T-helper 17 cell (primary cell): ENCODE results near the gene SECTM1. TPM values are rescaled to one million over a fixed set of nuclear protein-coding genes. Genes with fewer than 3 reads are reported as not detected.

Experiments used
- ATAC-seq: fragments of 150-1000 bp; cut with Tn5 transposase; 2 replicates; pipeline ENCODE4 v1.10.0; 2021; ENCODE audit warnings: mild to moderate bottlenecking, moderate library complexity
- DNase-seq, 3 donors: peaks; one replicate each; pipeline versions ENCODE4 v3.0.0 to v3.0.0-alpha.2; 2020 to 2021
- H3K9me3 ChIP-seq: one replicate; pipeline ENCODE4 v1.7.0; 2013; ENCODE audit warnings: low read length, mild to moderate bottlenecking; ENCODE audit not compliant: control insufficient read depth, poor library complexity, severe bottlenecking
- H3K27ac Mint-ChIP-seq: one replicate; pipeline ENCODE4 v1.8.0; 2022; ENCODE audit warnings: mild to moderate bottlenecking, moderate library complexity, mixed read lengths
- H3K27me3 Mint-ChIP-seq: one replicate; pipeline ENCODE4 v1.8.0; 2022; ENCODE audit warnings: mixed read lengths
- H3K36me3 Mint-ChIP-seq: one replicate; pipeline ENCODE4 v1.8.0; 2022; ENCODE audit warnings: low read depth, mixed read lengths
- H3K4me1 Mint-ChIP-seq: one replicate; pipeline ENCODE4 v1.8.0; 2022; ENCODE audit warnings: mild to moderate bottlenecking, mixed read lengths
- H3K4me3 Mint-ChIP-seq: one replicate; pipeline ENCODE4 v1.8.0; 2022; ENCODE audit warnings: mild to moderate bottlenecking, moderate library complexity, mixed read lengths
- total RNA-seq, 4 donors: library from RNA in 2 of 4; stranded (reverse) in 2 of 4; gene quantifications; one replicate each; pipeline ENCODE4 v1.2.3 and lab custom pipeline; 2022 to 2026

Gene SECTM1
- total RNA-seq, 2 donors from 2014 or later, result 4.4 to 6.0 TPM

GRCh38 chr17:82332669-82333278 lies 792 bp downstream of the SECTM1 start:
- no peaks in the 10 kb centered on the region for H3K9me3 ChIP-seq
- Mint-ChIP-seq H3K27me3 (no peaks in the 10 kb centered on the region), H3K4me3 (peak overlapping the region; percentile 88), H3K4me1 (peaks cover 15% of the 10 kb centered on the region), H3K36me3 (peaks cover 2% of the 10 kb centered on the region), H3K27ac (no peak overlapping the region)
- DNase-seq (no peak), ATAC-seq (peak; percentile 62)

- no peak for ATAC-seq
- H3K27ac Mint-ChIP-seq, result no peak overlapping the region
- peak overlapping the region; percentile 21 for H3K4me3 Mint-ChIP-seq
Observed at GRCh38 chr17:82331345-82331939, 2.1 kb downstream of the SECTM1 start.

GRCh38 chr17:82330322-82331239 lies 3.0 kb downstream of the SECTM1 start:
- Mint-ChIP-seq H3K27me3 (no peaks in the 10 kb centered on the region), H3K27ac (no peak overlapping the region), H3K4me1 (peaks cover 14% of the 10 kb centered on the region), H3K4me3 (no peak overlapping the region), H3K36me3 (peaks cover 2% of the 10 kb centered on the region)
- DNase-seq (no peak), ATAC-seq (no peak)
- no peaks in the 10 kb centered on the region for H3K9me3 ChIP-seq

More at GRCh38 chr17:82331345-82331939, 2.1 kb downstream of the SECTM1 start:
- peaks cover 15% of the 10 kb centered on the region for H3K4me1 Mint-ChIP-seq
- H3K9me3 ChIP-seq, result no peaks in the 10 kb centered on the region
- peaks cover 2% of the 10 kb centered on the region for H3K36me3 Mint-ChIP-seq
- no peaks in the 10 kb centered on the region for H3K27me3 Mint-ChIP-seq
- DNase-seq, result no peak

GRCh38 chr17:82329683-82330321 lies 3.8 kb downstream of the SECTM1 start:
- H3K9me3 ChIP-seq, result no peaks in the 10 kb centered on the region
- peaks cover 9% of the 10 kb centered on the region for H3K4me1 Mint-ChIP-seq
- H3K27me3 Mint-ChIP-seq, result no peaks in the 10 kb centered on the region
- no peak overlapping the region for H3K4me3 Mint-ChIP-seq
- no peak for ATAC-seq
- no peak for DNase-seq
- no peak overlapping the region for H3K27ac Mint-ChIP-seq
- no peaks in the 10 kb centered on the region for H3K36me3 Mint-ChIP-seq

GRCh38 chr17:82328994-82329507 lies 4.5 kb downstream of the SECTM1 start:
- no peaks in the 10 kb centered on the region for H3K9me3 ChIP-seq
- H3K36me3 Mint-ChIP-seq, result no peaks in the 10 kb centered on the region
- H3K4me1 Mint-ChIP-seq, result peaks cover 12% of the 10 kb centered on the region
- no peak overlapping the region for H3K27ac Mint-ChIP-seq
- DNase-seq (no peak), ATAC-seq (no peak)
- no peaks in the 10 kb centered on the region for H3K27me3 Mint-ChIP-seq
- no peak overlapping the region for H3K4me3 Mint-ChIP-seq

DNA sequence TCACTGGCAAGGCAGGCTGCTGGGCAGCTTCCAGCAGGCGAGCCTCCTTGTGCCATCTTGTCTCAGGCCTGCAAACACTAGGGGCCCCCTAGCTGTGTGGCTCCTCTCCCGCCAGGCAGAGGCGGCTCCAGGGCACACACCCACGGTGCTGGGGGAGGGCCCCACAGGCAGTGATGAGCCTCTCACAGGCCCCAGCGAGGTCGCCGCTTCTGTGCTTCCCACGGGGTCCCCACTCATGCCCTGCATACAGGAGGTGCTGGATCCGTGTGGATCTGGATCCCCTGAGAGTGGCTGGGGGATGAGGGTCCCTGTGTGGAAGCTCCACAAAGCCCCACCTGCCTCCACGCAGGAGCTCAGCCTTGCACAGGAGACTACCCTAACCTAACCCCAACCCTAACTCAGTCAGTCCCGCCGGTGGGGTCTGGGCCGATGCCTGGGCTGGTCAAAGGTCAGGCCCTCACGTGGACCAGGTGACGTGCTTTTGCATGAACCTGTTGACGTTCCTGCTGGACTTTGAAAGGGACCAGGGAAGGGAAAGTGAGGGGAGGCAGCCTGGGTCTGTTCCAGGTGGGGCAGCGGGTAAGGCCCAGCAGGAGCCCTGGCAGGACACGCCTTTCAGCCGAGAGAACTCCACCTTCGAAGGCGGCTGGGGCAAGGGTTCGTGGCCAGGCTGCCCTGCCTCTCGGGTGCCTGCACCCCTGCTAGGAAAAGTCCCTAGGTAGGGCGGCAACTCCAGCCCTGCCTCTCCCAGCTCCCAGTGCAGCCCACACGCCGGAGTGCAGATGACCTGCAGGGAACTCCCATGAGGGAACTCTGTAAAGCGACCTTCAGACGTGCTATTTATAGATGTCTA lies 5.2 kb downstream of the SECTM1 start:
- H3K27ac Mint-ChIP-seq, result no peak overlapping the region
- no peak overlapping the region for H3K4me3 Mint-ChIP-seq
- DNase-seq (no peak), ATAC-seq (no peak)
- H3K27me3 Mint-ChIP-seq, result no peaks in the 10 kb centered on the region
- H3K9me3 ChIP-seq, result no peaks in the 10 kb centered on the region
- H3K36me3 Mint-ChIP-seq, result no peaks in the 10 kb centered on the region
- H3K4me1 Mint-ChIP-seq, result peaks cover 16% of the 10 kb centered on the region

GRCh38 chr17:82327757-82328140 lies 5.8 kb downstream of the SECTM1 start:
- Mint-ChIP-seq H3K4me3 (no peak overlapping the region), H3K36me3 (no peaks in the 10 kb centered on the region), H3K27me3 (no peaks in the 10 kb centered on the region), H3K27ac (no peak overlapping the region), H3K4me1 (peaks cover 13% of the 10 kb centered on the region)
- no peaks in the 10 kb centered on the region for H3K9me3 ChIP-seq
- no peak for DNase-seq
- no peak for ATAC-seq

DNA sequence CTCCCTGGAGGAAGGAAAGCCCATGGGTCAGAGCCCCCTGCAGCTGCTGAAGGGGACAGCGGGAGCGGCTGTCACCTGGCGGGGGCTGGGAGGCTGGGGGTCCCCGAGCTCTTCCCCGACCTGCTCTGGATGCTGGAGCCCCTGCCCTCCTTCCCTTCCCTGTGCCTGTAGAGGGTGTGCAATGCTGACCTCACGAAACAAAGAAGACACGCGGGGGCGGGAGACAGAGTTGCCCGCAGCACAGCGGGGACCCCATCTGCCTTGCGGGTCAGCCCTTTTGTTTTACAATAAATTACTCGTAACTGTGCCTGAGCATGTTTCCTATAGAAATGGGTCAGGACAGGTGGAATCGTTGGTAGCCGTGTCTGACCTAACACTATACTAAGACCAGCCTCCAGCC lies 6.3 kb downstream of the SECTM1 start:
- H3K27ac Mint-ChIP-seq, result no peak overlapping the region
- no peak for ATAC-seq
- no peak for DNase-seq

DNA sequence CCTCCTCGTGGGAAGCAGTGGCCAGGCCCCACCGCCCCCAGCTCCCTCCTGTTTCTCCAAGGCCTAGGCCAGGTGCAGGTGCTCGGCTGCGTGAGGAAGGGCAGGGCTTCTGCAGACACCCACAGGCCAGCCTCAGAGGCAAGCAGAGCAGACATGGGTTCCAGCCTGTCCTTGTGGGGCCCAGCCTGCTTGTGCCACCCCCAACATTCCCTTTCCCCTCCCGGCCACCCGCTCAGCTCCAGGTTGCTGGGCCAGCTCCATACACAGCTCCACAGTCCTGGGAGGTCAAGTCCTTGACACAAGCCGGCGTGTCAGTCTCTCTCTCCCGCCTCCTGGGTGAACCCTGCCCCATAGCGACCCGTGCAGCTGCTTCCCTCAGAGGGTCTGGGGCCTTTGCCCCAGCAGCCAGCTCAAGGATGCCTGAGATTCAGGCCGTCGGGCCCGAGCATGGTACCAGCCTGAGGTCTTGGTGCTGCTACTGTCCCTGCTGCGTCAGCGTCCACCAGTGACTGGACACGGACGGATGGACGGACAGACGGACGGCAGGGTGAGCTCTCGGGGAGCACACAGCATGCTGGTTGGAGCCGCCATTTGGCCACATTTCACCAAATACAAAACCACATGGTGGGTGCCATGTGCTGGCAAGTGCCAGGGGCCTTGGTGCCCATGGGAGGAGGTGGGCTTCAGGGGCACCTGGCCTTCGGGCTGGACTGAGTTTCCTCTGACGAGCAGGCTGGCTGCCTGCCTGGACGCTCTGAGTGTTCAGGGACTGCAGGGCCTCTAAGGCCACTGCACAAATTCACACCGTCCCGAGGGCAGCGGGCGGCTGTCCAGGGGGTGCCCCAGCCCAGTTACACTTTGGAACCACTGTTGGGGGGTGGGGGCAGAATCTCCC lies 8.0 kb downstream of the SECTM1 start:
- no peak overlapping the region for H3K27ac Mint-ChIP-seq
- H3K9me3 ChIP-seq, result no peaks in the 10 kb centered on the region
- peaks cover 12% of the 10 kb centered on the region for H3K4me1 Mint-ChIP-seq
- no peak for DNase-seq
- H3K36me3 Mint-ChIP-seq, result no peaks in the 10 kb centered on the region
- ATAC-seq, result no peak
- H3K4me3 Mint-ChIP-seq, result no peak overlapping the region
- H3K27me3 Mint-ChIP-seq, result no peaks in the 10 kb centered on the region

More for the DNA sequence above, 6.3 kb downstream of the SECTM1 start:
- Mint-ChIP-seq H3K4me3 (no peak overlapping the region), H3K36me3 (no peaks in the 10 kb centered on the region), H3K4me1 (peaks cover 9% of the 10 kb centered on the region), H3K27me3 (no peaks in the 10 kb centered on the region)
- H3K9me3 ChIP-seq, result no peaks in the 10 kb centered on the region

DNA sequence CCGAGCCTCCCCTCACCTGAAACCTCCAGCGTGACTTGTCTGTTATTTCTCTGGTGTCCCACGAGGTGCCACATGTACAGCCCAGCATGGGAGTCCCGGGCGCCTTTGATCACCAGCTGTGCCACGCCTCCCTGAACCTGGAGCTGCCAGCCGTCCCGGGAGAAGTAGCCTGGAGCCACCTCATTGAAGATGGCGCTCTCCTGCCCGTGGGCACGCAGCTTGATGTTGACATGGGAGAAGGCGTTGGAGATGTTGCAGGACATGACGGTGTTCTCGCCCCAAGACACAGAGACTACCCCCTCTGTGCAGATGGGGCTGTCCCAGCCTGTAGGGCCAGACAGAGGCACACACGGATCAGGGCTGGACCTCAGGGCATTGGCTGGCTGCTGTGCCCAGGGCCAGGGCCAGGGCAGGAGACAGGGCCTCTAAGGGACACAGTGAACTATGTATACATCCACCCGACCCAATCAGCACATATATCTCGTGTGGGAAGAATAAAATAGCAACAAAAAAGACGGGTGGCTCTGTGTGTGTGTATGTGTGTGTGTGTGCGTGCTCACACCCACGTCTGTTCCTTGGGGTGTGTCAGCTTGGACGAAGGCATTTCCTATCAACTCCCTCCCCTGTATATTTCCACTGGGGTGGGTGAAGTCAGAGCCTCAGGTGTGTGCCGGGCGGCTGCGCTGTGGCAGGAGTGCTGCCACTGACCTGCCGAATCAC lies 8.8 kb downstream of the SECTM1 start:
- Mint-ChIP-seq H3K4me3 (no peak overlapping the region), H3K27ac (peak overlapping the region; percentile 29)

GRCh38 chr17:82323514-82324234 lies 9.9 kb downstream of the SECTM1 start:
- DNase-seq, result no peak
- no peak for ATAC-seq
- Mint-ChIP-seq H3K27ac (peak overlapping the region; percentile 14), H3K27me3 (no peaks in the 10 kb centered on the region), H3K4me1 (peaks cover 12% of the 10 kb centered on the region), H3K4me3 (no peak overlapping the region), H3K36me3 (no peaks in the 10 kb centered on the region)
- H3K9me3 ChIP-seq, result no peaks in the 10 kb centered on the region

More for the DNA sequence above, 8.8 kb downstream of the SECTM1 start:
- ATAC-seq, result no peak
- H3K36me3 Mint-ChIP-seq, result no peaks in the 10 kb centered on the region
- H3K27me3 Mint-ChIP-seq, result no peaks in the 10 kb centered on the region
- no peaks in the 10 kb centered on the region for H3K9me3 ChIP-seq
- no peak for DNase-seq
- H3K4me1 Mint-ChIP-seq, result peaks cover 12% of the 10 kb centered on the region
